Hematopoietic multipotent progenitor cell treated with erythropoietin and hydrocortisone succinate and interleukin-3 and kit ligand, for 8 days (in vitro differentiated cells): ENCODE measurements around the gene ZNF232.
"Not testable (repeated sequence)": the region's sequence is repeated elsewhere in the genome, so short reads cannot be mapped to it uniquely, and the experiment has no call there.

Source experiments
- DNase-seq: peaks from one replicate; pipeline ENCODE4 v3.0.0-alpha.2; 2015

Gene ZNF232

GRCh38 chr17:5111402-5112204, at the start of gene ZNF232:
ZNF232 (minus strand) TSS chr17:5111878; CDS start chr17:5111822, 56 bp downstream.
- DNase-seq, result peak; percentile 94

GRCh38 chr17:5160702-5161101, 49.0 kb upstream of the ZNF232 start:
- not testable (repeated sequence) for DNase-seq

GRCh38 chr17:5146122-5146521, 34.4 kb upstream of the ZNF232 start:
- not testable (repeated sequence) for DNase-seq

GRCh38 chr17:5142877-5143276, 31.2 kb upstream of the ZNF232 start:
- DNase-seq, result not testable (repeated sequence)

- no peak for DNase-seq
Measured at GRCh38 chr17:5139458-5139732, 27.7 kb upstream of the ZNF232 start.

GRCh38 chr17:5138616-5139457, 27.2 kb upstream of the ZNF232 start:
- no peak for DNase-seq

GRCh38 chr17:5138198-5138544, 26.5 kb upstream of the ZNF232 start:
- DNase-seq, result not testable (repeated sequence)

- not testable (repeated sequence) for DNase-seq
Measured at GRCh38 chr17:5137511-5138197, 26.0 kb upstream of the ZNF232 start.

- not testable (repeated sequence) for DNase-seq
Measured at GRCh38 chr17:5136580-5137412, 25.1 kb upstream of the ZNF232 start.

GRCh38 chr17:5135726-5136579, 24.3 kb upstream of the ZNF232 start:
- no peak for DNase-seq

- not testable (repeated sequence) for DNase-seq
Measured at GRCh38 chr17:5135131-5135712, 23.5 kb upstream of the ZNF232 start.

- not testable (repeated sequence) for DNase-seq
Measured at GRCh38 chr17:5134571-5134970, 22.9 kb upstream of the ZNF232 start.

- DNase-seq, result not testable (repeated sequence)
Measured at GRCh38 chr17:5133961-5134360, 22.3 kb upstream of the ZNF232 start.

GRCh38 chr17:5133311-5133710, 21.6 kb upstream of the ZNF232 start:
- no peak for DNase-seq

- not testable (repeated sequence) for DNase-seq
Measured at GRCh38 chr17:5132503-5133225, 21.0 kb upstream of the ZNF232 start.

- DNase-seq, result not testable (repeated sequence)
Measured at GRCh38 chr17:5131799-5132502, 20.3 kb upstream of the ZNF232 start.

- no peak for DNase-seq
Measured at GRCh38 chr17:5131146-5131715, 19.6 kb upstream of the ZNF232 start.

GRCh38 chr17:5130687-5131086, 19.0 kb upstream of the ZNF232 start:
- DNase-seq, result not testable (repeated sequence)

- not testable (repeated sequence) for DNase-seq
Measured at GRCh38 chr17:5130261-5130660, 18.6 kb upstream of the ZNF232 start.
